Keratinocyte (primary cell): ENCODE results near the gene ZNF823. TPM values are rescaled to one million over a fixed set of nuclear protein-coding genes. Genes with fewer than 3 reads are reported as not detected.
A peak's percentile ranks its signal among the peaks of the same experiment; 100 is the strongest.

Experiments
- DNase-seq: peaks from one replicate; pipeline ENCODE4 v3.0.0-alpha.2; 2011; ENCODE audit warnings: low read depth, missing footprints, low spot score
- FAIRE-seq: peaks from 2 replicates; lab custom pipeline; 2011; peaks lifted over from hg19 to GRCh38; lab: Jason Lieb, UNC
- H2AFZ ChIP-seq: 2 replicates; pipeline ENCODE4 v1.6.0; 2012; ENCODE audit warnings: low read length, control low read depth, inconsistent platforms; ENCODE audit not compliant: control insufficient read depth
- H3K27ac ChIP-seq: 2 replicates; pipeline ENCODE4 v1.5.1; 2011; ENCODE audit warnings: low read length; ENCODE audit not compliant: control insufficient read depth, insufficient read depth
- H3K27me3 ChIP-seq: 3 replicates; pipeline ENCODE4 v1.6.0; 2011; ENCODE audit warnings: low read length; ENCODE audit not compliant: control insufficient read depth, insufficient read depth; ENCODE audit errors: extremely low read depth
- H3K36me3 ChIP-seq, 2 experiments: 2 replicates in 1 of 2; 3 replicates in 1 of 2; pipeline ENCODE4 v1.5.1; 2011; ENCODE audit warnings: low read length in 2 of 2, mild to moderate bottlenecking in 1 of 2; ENCODE audit not compliant: control insufficient read depth in 2 of 2, insufficient read depth in 2 of 2; ENCODE audit errors: extremely low read depth in 1 of 2
- H3K4me1 ChIP-seq: 3 replicates; pipeline ENCODE4 v1.5.1; 2011; ENCODE audit warnings: low read length; ENCODE audit not compliant: control insufficient read depth, insufficient read depth; ENCODE audit errors: extremely low read depth
- H3K4me2 ChIP-seq: 3 replicates; pipeline ENCODE4 v1.6.0; 2011; ENCODE audit warnings: low read depth, low read length; ENCODE audit not compliant: control insufficient read depth, insufficient read depth; ENCODE audit errors: extremely low read depth
- H3K4me3 ChIP-seq, 3 experiments: fragments of 200-600 bp in 1 of 3; sonication (generic) in 1 of 3; 2 replicates in 2 of 3; 3 replicates in 1 of 3; pipeline ENCODE4 v1.5.1; 2011 to 2016; ENCODE audit warnings: low read length in 3 of 3, mild to moderate bottlenecking in 3 of 3, control low read depth in 2 of 3, inconsistent platforms in 1 of 3, low read depth in 1 of 3, mixed read lengths in 1 of 3, mixed run types in 1 of 3, moderate library complexity in 1 of 3; ENCODE audit not compliant: control insufficient read depth in 2 of 3, insufficient read depth in 2 of 3; ENCODE audit errors: extremely low read depth in 1 of 3
- H3K79me2 ChIP-seq: 2 replicates; pipeline ENCODE4 v1.6.0; 2012; ENCODE audit warnings: low read length; ENCODE audit not compliant: control insufficient read depth, insufficient read depth
- H3K9ac ChIP-seq: 3 replicates; pipeline ENCODE4 v1.6.0; 2011; ENCODE audit warnings: low read length; ENCODE audit not compliant: control insufficient read depth, insufficient read depth; ENCODE audit errors: extremely low read depth
- H3K9me1 ChIP-seq: 3 replicates; pipeline ENCODE4 v1.6.0; 2011; ENCODE audit warnings: low read length; ENCODE audit not compliant: control insufficient read depth, insufficient read depth; ENCODE audit errors: extremely low read depth
- H3K9me3 ChIP-seq: 2 replicates; pipeline ENCODE4 v1.5.1; 2012; ENCODE audit warnings: low read depth, low read length; ENCODE audit not compliant: control insufficient read depth
- H4K20me1 ChIP-seq: 3 replicates; pipeline ENCODE4 v1.6.0; 2011; ENCODE audit warnings: low read length; ENCODE audit not compliant: control insufficient read depth, insufficient read depth; ENCODE audit errors: extremely low read depth
- EZH2 ChIP-seq: IDR thresholded peaks from one replicate; pipeline ENCODE4 v1.6.1; 2012; ENCODE audit warnings: inconsistent platforms, mild to moderate bottlenecking, low read length, moderate library complexity
- dilution Hi-C: fragments of 300-500 bp; cut with MboI; formaldehyde crosslinking; loops from one replicate; pipeline ENCODE4 v1.7.0; 2020; ENCODE audit warnings: low sequenced_read_pairs; ENCODE audit not compliant: extremely low pct_ligation_motif_present
- polyA plus RNA-seq, 5 experiments: library from polyadenylated mRNA; depleted of rRNA in 3 of 5; stranded (reverse) in 3 of 5; stranded (forward) in 1 of 5; unstranded in 1 of 5; fragments of >200 nt; gene quantifications; 1 replicate in 1 of 5; 2 replicates in 3 of 5; 3 replicates in 1 of 5; pipeline versions ENCODE4 v1.2.1 to v1.2.3, GENCODE V29; 2011 to 2012; ENCODE audit warnings: missing spikeins in 2 of 5, low read depth in 1 of 5, low replicate concordance in 1 of 5
- TF ChIP-seq, protein P1 (sequence below), 3 experiments: IDR thresholded peaks in 1 of 3; conservative IDR thresholded peaks in 1 of 3; optimal IDR thresholded peaks in 1 of 3; 2 replicates in 2 of 3; 3 replicates in 1 of 3; pipeline versions ENCODE3 to v1.5.1; 2011; ENCODE audit warnings: low read length in 3 of 3, mild to moderate bottlenecking in 3 of 3, moderate library complexity in 2 of 3, control low read depth in 1 of 3, inconsistent platforms in 1 of 3; ENCODE audit not compliant: insufficient read depth in 2 of 3; ENCODE audit errors: extremely low read depth in 1 of 3

ZNF823 gene
- polyA plus RNA-seq, 1 donor (not counting 4 experiments of a cell fraction or from before 2014, with no cell fraction given): 6.3 TPM

DNA sequence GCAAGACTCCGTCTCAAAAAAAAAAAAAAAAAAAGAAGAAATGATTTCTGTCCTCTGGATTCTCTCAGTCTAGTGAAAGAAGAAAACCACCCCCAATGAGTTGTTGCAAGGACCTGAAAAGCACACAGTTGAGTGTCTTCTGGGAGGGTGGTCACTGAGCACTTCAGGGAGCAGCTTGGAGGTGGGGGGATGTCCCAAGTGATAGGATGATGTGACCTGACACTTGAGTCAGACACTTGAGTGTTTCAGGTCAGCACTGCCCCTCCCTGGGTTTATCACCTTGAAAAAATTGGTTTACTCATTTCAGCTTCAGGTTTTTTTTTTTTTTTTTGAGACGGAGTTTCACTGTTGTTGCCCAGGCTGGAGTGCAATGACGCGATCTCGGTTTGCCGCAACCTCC is 63.2 kb downstream of the ZNF823 start:
- Histone ChIP-seq H3K9ac (no peak overlapping the region), H3K4me2 (no peak overlapping the region), H3K36me3 (no peaks in the 10 kb centered on the region), H3K4me3 (no peak overlapping the region), H3K9me3 (no peaks in the 10 kb centered on the region), H2AFZ (no peak overlapping the region), H3K27me3 (no peaks in the 10 kb centered on the region), H3K9me1 (no peaks in the 10 kb centered on the region), H4K20me1 (no peaks in the 10 kb centered on the region), H3K79me2 (no peaks in the 10 kb centered on the region), H3K4me1 (no peaks in the 10 kb centered on the region), H3K27ac (no peak overlapping the region)
- no peak for TF ChIP-seq EZH2
- TF ChIP-seq, protein P1, sequence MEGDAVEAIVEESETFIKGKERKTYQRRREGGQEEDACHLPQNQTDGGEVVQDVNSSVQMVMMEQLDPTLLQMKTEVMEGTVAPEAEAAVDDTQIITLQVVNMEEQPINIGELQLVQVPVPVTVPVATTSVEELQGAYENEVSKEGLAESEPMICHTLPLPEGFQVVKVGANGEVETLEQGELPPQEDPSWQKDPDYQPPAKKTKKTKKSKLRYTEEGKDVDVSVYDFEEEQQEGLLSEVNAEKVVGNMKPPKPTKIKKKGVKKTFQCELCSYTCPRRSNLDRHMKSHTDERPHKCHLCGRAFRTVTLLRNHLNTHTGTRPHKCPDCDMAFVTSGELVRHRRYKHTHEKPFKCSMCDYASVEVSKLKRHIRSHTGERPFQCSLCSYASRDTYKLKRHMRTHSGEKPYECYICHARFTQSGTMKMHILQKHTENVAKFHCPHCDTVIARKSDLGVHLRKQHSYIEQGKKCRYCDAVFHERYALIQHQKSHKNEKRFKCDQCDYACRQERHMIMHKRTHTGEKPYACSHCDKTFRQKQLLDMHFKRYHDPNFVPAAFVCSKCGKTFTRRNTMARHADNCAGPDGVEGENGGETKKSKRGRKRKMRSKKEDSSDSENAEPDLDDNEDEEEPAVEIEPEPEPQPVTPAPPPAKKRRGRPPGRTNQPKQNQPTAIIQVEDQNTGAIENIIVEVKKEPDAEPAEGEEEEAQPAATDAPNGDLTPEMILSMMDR (optimal IDR thresholded peaks at IDR 0.05 in 1 of 3, IDR thresholded peaks at IDR 0.05 in 1 of 3, conservative IDR thresholded peaks at IDR 0.05 in 1 of 3; ENCODE audit: extremely low read depth in 1 of 3, insufficient read depth in 2 of 3, low read length in 3 of 3): no peak
- FAIRE-seq (no peak), DNase-seq (no peak)
- dilution Hi-C loops: no loop called here

DNA sequence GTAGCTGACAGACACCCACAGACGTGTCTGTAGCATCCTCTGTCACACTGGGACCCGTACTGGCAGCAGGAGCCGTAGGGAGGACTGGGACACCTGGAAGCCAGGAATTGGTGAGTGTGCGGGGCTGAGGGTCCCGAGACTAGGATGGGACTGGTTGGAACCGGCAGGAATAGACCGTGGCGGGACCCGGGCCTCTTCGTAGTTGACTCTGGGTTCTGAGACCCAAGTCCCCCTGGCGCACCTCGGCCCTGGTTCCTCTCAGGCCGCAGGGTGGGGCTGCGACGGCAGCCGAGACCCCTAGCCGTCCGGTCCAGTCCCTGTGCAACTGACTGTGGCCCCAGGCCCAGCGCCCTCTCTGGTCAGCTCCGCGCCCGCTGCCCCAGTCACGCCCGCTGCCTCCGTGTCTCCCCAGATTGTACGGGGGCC is 64.7 kb downstream of the ZNF823 start:
- DNase-seq: no peak
- no peaks in the 10 kb centered on the region for H3K79me2 ChIP-seq
- no peaks in the 10 kb centered on the region for H3K4me1 ChIP-seq
- no peak overlapping the region for H3K27ac ChIP-seq
- dilution Hi-C loops: no loop called here
- H3K9me3 ChIP-seq: no peaks in the 10 kb centered on the region
- H3K4me2 ChIP-seq: peak overlapping the region; percentile 50
- FAIRE-seq: no peak
- no peaks in the 10 kb centered on the region for H3K27me3 ChIP-seq
- TF ChIP-seq EZH2: no peak
- TF ChIP-seq, protein P1 (optimal IDR thresholded peaks at IDR 0.05 in 1 of 3, IDR thresholded peaks at IDR 0.05 in 1 of 3, conservative IDR thresholded peaks at IDR 0.05 in 1 of 3; ENCODE audit: extremely low read depth in 1 of 3, insufficient read depth in 2 of 3, low read length in 3 of 3): no peak
- no peaks in the 10 kb centered on the region for H3K9me1 ChIP-seq
- no peaks in the 10 kb centered on the region for H3K36me3 ChIP-seq
- H4K20me1 ChIP-seq: no peaks in the 10 kb centered on the region
- H3K9ac ChIP-seq: no peak overlapping the region
- peak overlapping the region in 2 of 3 experiments; percentile 6 to 30 for H3K4me3 ChIP-seq
- H2AFZ ChIP-seq: peak overlapping the region; percentile 8
